Fibroblast of skin of right quadriceps (primary cell): Measurements from ENCODE around the gene BCL2.
"Not testable (repeated sequence)": the region's sequence is repeated elsewhere in the genome, so short reads cannot be mapped to it uniquely, and the experiment has no call there.

Source experiments
- DNase-seq: peaks from one replicate; pipeline ENCODE4 v3.0.0-alpha.2; 2013

BCL2 gene

DNA sequence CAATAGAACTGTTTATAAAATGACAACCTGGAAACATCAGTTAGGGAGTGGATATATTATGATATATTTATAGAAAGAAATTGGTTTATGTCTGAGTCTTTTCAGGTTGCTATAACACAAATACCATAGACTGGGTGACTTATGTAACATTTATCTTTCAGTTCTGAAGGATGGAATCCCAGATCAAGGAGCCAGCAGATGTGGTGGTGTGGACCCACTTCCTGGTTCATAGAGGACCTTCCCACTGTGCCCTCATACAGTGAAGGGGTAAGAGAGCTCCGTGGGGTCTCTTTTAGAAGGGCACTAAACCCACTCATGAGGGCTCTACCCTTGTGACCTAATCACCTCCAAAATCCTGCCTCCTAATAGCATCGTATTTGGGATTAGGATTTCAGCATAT lies 86.7 kb downstream of the BCL2 start:
- no peak for DNase-seq

- DNase-seq = no peak
Observed at GRCh38 chr18:63229971-63230370, 89.6 kb downstream of the BCL2 start.

DNA sequence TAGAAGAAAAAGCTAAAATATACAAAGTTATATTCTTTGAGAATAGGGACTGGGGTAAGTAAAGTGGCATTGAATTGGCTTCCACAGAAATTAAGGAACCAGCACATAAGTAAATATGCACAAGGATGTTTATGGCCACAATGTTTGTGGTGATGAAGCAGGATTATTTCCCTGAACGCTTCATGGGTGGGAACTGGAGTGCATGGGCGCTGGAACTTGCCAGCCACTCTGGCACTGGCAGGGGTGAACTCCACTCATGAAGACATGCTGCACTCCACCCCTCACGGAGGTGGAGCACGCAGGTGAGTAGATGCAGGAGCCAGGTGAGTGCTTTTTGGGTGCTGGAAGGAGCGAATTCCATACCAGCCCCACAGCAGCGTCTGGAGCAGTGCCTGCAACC lies 94.1 kb downstream of the BCL2 start:
- no peak for DNase-seq

GRCh38 chr18:63224630-63225029 lies 94.9 kb downstream of the BCL2 start:
- DNase-seq = no peak

- no peak for DNase-seq
Observed at GRCh38 chr18:63223837-63224236, 95.7 kb downstream of the BCL2 start.

DNA sequence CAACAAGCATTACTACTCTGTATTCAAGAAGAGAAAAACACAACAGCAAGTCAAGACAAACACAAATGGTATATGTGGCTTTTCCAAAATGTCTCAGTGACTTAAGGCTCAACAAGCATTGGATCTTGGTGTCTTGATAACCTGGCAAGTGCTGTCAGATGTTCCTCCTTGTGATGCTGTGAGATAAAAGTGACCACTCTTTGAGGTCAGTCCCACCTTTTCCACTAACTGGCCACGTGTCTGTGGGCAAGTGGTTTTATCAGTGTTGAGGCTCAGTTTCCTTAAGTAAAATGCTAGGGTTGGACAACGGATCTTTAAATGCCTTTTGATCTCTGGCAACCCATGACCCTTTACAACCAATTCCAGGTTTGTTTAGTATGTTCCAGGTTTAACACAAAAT lies 98.7 kb downstream of the BCL2 start:
- no peak for DNase-seq

GRCh38 chr18:63218472-63218871 lies 101.1 kb downstream of the BCL2 start:
- DNase-seq = no peak

GRCh38 chr18:63216516-63217311 lies 102.9 kb downstream of the BCL2 start:
- DNase-seq = no peak

DNA sequence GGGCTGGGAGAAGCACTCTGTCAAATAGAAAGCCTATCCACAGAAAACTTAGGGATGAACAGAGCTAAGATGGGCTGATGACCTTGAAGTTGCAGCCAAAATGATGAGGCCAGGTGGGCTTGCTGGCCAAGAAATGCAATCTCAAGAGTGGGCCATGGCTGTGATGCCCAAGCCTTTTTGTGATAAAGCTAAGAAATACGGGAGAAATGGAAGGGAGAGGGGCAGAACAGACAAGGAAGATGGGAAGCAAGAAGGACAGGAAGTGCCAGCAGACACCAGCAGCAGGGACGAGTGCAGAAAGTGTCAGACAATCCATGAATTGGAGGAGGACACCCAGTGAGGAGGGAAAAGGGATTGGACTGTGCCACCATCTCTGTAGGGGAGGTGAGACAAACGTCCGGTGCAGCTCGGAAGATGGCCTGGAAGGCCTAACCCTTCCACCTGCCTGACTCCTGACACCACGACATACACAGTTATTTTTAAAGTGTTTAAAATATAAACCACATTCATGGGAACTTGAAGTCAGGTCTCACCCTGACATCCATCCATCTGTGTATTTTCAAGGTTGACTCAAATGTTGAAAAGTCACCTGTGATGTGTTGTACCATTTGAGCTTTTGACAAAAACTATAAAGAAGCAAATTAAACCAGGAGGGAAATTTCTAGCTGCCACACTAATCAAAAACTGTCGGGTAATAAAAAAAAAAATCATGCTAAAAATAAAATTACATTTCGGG lies 105.5 kb downstream of the BCL2 start:
- DNase-seq = no peak

- DNase-seq = peak; percentile 66
Observed at GRCh38 chr18:63213331-63213900, 106.2 kb downstream of the BCL2 start.

DNA sequence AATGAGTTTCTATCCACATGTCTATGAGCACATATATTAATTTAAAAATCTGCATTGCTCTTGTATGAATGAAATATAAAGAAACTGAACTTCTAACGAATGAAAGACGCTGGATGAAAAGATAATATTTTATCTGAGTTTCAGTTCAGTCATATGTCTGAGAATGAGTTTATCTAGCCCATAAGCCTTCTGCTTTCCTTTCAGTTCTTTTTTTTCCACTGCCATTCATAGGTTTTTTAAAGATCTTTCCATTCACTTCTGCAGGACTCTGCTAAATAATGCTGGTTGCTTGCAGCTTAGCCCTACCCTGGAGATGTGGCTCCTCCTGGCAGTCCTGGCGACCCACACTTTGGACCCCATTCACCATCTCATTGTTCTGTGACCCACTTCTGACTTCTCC lies 109.0 kb downstream of the BCL2 start:
- no peak for DNase-seq

DNA sequence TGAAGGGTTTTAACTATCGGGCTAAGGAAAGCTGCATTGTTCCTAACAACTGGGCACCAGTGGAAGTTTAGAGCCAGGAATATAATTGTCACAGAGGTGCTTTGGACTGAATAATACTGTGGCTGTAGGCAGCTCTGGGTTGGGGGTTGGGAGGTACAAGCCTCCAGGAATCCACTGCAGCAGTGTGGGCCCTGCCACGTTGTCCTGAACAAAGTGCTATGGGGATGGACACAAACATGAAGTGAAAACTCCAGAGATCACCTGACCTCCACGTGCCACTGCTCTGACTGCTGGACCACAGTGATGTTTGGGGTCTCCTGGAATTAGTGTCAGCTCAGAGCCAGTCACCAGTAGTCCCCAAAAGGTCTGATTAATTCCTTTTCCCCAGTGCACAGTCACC lies 110.9 kb downstream of the BCL2 start:
- DNase-seq = no peak

GRCh38 chr18:63207835-63208234 lies 111.7 kb downstream of the BCL2 start:
- DNase-seq = no peak

DNA sequence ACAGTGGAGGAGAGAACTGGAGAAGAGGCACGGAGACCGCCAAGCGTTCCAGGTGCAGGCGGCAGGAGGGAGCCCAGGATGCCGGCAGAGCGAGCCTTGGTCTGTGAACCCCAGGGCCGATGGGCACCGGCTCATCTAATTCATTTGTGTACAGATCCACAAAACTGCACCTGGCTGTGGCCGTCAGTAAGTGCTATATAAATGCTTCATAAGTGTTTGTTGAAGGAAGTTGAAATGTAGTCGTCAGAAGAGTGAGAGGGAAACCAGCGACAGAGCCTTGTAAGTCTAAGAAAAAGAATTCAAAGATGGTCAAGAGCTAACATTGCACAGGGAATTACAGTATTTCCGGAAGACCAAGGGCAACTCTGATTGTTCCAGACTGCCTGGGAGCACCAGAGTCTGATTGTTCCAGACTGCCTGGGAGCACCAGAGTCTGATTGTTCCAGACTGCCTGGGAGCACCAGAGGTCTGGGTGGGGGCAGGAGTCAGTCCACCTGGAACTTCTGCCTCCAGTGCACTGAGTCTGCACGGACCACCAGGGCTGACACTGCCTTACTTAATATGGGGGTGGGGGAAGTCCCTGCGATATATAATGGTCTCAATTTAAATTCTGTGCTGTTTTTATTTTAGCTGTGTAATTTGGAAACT lies 112.3 kb downstream of the BCL2 start:
- DNase-seq = no peak

GRCh38 chr18:63206433-63207142 lies 113.0 kb downstream of the BCL2 start:
- DNase-seq = no peak

- no peak for DNase-seq
Observed at GRCh38 chr18:63205791-63206252, 113.7 kb downstream of the BCL2 start.

DNA sequence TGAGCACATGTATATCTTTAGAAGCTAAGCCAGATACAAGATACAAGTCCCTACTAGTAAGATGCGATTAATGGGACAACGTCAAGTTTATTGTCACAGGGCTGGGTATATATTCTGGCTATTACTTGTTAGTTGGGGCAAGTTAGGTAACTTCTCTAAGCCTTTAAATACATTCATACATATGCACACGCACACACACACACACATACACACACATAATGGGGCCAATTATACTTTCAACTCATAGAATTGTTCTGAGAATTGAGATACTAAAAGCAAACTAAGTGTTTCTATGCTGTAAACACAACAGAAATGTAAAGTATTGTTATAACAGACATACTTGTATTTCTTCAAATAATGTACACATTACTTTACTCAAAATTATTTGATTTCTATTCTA lies 116.1 kb downstream of the BCL2 start:
- no peak for DNase-seq

DNA sequence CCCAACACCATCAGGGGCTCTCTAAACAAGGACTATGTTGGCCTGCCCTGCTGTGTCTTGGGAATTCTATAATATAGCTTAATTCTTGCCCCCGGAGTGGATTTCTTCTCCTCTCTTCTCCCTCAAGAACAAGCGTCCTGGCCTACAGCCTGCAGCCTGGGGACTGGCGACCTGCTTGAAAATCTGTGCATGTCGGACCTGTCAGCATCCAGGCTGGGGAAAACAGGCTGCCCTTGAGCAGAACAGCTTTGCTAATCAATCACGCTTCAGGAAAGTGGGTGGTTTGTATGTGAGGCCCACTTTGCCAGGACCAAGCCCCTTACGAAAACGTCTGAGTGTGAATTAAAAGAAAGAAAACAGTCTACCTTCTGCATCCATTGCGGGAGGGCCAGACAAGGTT lies 116.7 kb downstream of the BCL2 start:
- no peak for DNase-seq

DNA sequence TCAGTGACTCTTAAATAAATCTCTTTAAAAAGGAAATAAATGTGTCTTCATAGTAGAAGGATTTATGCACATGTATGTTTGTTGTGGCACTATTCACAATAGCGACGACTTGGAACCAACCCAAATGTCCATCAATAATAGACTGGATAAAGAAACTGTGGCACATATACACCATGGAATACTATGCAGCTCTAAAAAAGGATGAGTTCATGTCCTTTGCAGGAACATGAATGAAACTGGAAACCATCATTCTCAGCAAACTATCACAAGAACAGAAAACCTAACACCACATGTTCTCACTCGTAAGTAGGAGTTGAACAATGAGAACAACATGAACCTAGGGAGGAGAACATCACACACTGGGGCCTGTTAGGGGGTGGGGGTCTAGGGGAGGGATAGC lies 118.1 kb downstream of the BCL2 start:
- not testable (repeated sequence) for DNase-seq

DNA sequence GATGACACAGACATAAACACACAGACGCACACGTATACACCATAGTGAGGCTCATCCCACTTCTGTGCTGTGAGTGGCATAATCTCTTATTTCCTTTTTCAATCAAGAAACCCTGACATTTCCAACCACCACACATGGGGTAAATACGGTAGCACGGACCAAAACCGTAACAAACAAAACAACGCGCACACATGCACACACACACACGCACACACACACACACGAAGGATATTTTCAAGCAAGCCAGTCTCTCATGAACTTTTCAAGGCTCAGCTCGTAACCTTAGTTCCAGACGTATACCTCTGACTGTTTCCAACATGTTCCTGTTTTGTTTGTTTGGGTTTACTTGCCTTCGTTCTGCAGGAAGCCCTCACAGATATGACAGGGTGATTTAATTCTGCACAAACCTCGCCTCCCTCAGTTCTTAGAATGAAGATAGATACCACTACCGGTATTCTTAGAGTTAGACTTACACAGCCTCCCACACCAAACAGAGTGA lies 119.8 kb downstream of the BCL2 start:
- no peak for DNase-seq

DNA sequence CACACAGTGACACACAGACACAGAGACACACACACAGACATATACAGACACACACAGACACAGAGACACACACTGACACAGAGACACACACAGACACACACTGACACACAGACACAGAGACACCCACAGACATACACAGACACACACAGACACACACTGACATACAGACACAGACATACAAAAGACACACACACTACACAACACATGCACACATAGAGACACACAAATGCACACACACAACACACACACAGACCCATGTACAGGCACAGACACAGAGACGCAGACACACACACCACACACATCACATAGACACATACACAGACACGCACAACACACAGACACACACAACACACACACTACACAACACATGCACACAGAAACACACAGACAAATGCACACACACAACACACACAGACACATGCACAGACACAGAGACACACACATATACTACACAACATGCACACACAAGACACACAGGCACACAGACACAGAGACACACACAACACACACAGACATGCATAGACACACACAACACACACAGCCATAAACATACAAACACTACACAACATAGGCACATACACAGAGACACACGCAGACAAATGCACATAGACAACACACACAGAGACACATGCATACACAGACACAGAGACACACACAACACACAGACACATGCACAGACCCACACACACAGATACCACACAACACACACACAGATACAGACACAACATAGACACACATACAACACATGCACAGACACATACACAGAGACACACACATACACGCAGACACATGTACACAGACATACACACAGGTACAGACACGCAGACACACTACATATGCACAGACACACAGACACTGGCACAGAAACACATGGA lies 120.5 kb downstream of the BCL2 start:
- no peak for DNase-seq
